CD4-positive, alpha-beta T cell treated with Interleukin-12 subunit alpha and Interleukin-12 subunit beta, for 1 hour (primary cell): ENCODE data around the gene CD59.
"Not testable (repeated sequence)": the region's sequence is repeated elsewhere in the genome, so short reads cannot be mapped to it uniquely, and the experiment has no call there.

Experiments
- DNase-seq: peaks from one replicate; pipeline ENCODE4 v3.0.0-alpha.2; 2020

Gene CD59

GRCh38 chr11:33664827-33665226, 71.4 kb downstream of the CD59 start:
- no peak for DNase-seq

- DNase-seq = no peak
Observed at GRCh38 chr11:33664166-33664565, 72.1 kb downstream of the CD59 start.

- DNase-seq = no peak
Observed at GRCh38 chr11:33663121-33663520, 73.1 kb downstream of the CD59 start.

GRCh38 chr11:33661526-33661925, 74.7 kb downstream of the CD59 start:
- not testable (repeated sequence) for DNase-seq

- DNase-seq = no peak
Observed at GRCh38 chr11:33660962-33661361, 75.3 kb downstream of the CD59 start.

- DNase-seq = no peak
Observed at GRCh38 chr11:33659370-33660139, 76.7 kb downstream of the CD59 start.

- no peak for DNase-seq
Observed at GRCh38 chr11:33658195-33658900, 77.9 kb downstream of the CD59 start.

GRCh38 chr11:33657757-33658156, 78.5 kb downstream of the CD59 start:
- DNase-seq = no peak

- no peak for DNase-seq
Observed at GRCh38 chr11:33656768-33657167, 79.5 kb downstream of the CD59 start.

- no peak for DNase-seq
Observed at GRCh38 chr11:33655842-33656600, 80.2 kb downstream of the CD59 start.

- DNase-seq = no peak
Observed at GRCh38 chr11:33654594-33654993, 81.6 kb downstream of the CD59 start.
